ENCODE results near the gene STMN3.
A peak's percentile ranks its signal among the peaks of the same experiment; 100 is the strongest.
"Not testable (repeated sequence)": the region's sequence is repeated elsewhere in the genome, so short reads cannot be mapped to it uniquely, and the experiment has no call there.

Gene STMN3

DNA sequence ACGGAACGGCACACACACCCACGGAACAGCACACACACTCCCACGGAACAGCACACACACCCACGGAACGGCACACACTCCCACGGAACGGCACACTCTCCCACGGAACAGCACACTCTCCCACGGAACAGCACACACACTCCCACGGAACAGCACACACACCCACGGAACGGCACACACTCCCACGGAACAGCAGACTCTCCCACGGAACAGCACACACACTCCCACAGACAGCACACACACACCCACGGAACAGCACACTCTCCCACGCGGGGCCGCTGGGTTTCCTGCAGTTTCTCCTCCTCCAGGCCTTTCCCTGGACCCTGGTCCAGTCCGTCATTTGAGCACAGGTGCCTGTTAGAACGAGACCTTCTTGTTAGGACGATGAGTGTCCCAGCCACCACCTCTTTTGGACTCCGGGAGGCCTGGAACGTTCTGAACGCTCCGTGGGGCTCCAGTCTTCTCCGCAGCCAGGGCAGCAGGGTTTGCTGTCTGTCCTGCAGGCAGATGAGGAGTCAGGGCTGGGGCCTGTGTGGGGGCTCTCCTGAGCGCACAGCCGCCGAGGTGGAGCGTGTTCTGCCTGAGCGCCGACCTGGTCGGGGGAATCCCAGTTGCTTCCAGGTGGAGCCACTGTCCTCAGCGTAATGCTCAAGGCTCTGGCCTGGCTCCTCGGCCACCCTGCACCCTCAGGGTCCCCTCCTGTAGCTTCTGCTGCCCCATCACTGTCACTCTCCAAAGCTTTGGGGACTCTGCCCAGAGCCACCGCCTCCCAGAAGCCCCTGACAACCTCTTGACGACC is 25.6 kb upstream of the STMN3 start:
- DNase-seq (ENCODE audit: low spot score) = no peak

DNA sequence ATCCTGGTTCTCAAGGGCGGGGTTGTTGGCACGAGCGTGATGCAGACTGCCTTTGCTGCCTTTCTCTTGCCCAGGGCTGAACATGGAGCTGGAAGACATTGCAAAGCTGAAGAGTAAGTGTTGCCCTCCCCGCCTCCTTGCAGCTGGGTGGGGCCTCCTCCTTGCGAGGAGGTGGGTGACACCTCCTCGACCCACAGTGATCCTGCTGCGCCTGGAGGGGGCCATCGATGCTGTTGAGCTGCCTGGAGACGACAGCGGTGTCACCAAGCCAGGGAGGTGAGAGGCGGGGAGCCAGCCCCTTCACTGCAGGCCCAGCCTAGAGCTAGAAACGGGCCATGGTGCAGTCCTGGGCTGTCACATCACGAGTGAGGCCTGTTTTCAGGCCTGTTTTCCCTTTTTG is 24.8 kb upstream of the STMN3 start:
- no peak for DNase-seq (ENCODE audit: low spot score)

DNA sequence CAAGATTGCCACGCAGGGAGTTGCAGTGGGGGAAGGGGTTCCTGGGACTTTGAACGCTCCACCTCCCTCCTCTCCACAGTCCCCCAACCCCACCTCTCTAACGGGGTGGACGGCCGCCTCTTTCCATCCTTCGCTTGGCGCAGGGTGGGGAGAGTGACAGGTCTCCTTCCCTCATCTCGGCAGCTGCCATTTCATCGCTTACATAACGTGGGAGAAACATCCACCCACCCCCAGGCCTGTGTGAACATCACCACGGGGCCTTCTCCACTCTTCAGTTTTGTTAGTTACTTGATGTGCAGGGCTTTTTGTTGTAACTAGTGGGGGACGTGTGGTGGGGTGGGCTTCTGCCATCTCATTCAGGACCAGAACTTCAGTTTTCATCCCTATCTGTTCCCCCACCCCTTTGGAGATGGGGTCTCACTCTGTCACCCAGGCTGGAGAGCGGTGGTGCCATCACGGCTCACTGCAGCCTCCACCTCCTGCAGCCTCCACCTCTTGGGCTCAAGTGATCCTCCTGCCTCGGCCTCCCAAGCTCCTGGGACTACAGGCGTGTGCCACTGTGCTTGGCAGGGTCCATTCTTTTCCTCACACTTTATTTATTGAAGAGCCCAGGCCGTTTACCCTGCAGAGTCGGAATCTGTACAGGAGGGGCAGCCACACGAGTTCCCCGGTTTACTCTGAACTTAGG is 22.6 kb upstream of the STMN3 start:
- no peak for DNase-seq (ENCODE audit: low spot score)

DNA sequence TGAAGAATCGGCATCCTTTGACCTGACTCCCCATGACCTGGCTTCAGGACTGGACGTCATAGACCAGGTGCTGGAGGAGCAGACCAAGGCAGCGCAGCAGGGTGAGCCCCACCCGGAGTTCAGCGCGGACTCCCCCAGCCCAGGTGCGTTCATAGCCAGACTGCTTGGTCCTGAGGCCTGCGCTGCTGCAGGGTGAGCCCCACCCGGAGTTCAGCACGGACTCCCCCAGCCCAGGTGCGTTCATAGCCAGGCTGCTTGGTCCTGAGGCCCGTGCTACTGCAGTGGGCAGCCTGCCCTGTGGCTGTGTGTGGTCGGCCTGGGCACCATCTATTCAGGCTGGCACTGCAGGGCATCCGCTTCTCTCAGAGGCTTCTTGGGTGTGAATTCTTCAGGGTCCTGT is 20.7 kb upstream of the STMN3 start:
- DNase-seq (ENCODE audit: low spot score) = no peak

DNA sequence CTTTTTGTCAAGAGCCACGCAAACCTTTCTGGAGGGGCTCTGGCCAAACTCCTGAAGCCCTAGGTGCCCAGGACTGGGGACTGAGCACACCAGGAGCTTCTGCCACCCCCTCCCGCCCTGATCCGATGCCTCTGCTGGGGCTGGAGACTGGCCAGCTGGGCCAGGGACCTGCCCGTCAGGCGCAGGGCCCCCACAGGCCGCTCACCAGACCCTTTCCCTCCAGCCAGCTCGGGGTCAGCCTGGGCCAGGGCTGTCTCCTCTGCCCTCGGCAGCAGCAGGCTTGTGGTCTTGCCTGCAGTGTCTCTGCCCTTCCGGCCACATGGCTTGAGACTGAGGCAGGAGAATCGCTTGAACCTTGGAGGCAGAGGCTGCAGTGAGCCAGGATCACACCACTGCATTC is 19.4 kb upstream of the STMN3 start:
- DNase-seq (ENCODE audit: low spot score) = no peak

DNA sequence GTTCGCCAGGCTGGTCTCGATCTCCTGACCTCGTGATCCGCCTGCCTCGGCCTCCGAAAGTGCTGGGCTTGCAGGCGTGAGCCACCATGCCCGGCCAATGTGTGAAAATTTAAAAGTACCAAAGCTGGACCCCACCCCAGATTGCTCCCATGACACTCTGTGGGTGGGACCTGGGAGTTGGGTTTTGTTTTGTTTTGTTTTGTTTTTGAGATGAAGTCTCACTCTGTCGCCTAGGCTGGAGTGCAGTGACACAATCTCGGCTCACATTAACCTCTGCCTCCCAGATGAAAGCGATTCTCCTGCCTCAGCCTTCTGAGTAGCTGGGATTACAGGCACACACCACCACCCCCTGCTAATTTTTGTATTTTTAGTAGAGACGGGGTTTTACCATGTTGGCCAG is 18.5 kb upstream of the STMN3 start:
- not testable (repeated sequence) for DNase-seq (ENCODE audit: low spot score)

DNA sequence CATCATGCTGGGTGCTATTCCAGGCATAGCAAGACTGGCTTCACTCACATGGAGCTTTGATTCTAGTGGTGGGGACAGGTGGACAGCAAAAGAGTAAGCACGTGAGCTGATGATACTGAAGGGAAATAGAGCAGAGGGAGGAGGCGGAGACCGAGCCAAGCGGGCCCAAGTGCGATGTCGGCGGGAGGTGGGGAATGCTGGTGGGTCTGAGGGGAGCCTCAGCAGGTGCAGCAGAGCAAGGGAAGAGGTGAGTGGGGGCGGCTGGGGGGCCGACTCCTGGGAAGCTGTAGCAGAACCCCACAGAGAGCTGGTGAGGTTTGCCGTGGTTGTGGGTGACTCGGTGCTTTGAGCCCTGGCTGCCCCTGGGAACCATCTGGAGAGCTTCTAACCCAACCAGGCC is 15.1 kb upstream of the STMN3 start:
- no peak for DNase-seq (ENCODE audit: low spot score)

DNA sequence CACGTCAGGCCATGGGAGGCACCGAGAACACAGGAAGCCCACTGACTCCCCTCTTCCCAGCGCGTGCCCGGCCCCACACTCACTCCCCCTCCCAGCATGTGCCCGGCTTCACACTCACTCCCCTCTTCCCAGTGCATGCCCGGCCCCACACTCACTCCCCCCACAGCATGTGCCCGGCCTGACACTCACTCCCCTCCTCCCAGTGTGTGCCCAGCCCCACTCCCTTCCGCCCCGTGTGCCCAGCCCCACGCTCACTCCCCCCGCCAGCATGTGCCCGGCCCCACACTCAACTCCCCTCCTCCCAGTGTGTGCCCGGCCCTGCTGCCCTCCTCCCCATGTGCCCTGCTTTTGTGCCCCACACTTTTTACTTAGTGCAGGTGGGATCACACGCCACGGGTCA is 14.6 kb upstream of the STMN3 start:
- DNase-seq (ENCODE audit: low spot score) = no peak

DNA sequence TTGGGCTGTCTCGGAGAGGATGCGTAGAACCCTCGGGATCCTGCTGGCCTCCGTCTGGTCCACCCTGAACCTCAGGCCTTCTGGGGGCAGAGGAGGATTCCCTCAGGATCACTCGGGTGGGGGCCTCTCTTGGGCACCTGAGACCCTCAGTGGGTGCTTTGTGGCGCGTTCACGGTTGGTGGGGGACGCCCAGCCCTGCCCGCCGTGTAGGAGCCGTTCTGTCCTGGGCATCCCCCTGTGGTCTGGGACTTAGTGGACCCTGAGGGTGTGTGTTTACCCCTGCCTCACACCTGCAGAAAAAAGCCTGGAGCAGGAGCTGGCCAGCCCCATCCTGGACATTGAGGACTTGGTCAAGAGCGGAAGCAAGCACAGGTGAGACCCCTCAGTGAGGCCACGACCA is 12.5 kb upstream of the STMN3 start:
- DNase-seq (ENCODE audit: low spot score) = no peak

DNA sequence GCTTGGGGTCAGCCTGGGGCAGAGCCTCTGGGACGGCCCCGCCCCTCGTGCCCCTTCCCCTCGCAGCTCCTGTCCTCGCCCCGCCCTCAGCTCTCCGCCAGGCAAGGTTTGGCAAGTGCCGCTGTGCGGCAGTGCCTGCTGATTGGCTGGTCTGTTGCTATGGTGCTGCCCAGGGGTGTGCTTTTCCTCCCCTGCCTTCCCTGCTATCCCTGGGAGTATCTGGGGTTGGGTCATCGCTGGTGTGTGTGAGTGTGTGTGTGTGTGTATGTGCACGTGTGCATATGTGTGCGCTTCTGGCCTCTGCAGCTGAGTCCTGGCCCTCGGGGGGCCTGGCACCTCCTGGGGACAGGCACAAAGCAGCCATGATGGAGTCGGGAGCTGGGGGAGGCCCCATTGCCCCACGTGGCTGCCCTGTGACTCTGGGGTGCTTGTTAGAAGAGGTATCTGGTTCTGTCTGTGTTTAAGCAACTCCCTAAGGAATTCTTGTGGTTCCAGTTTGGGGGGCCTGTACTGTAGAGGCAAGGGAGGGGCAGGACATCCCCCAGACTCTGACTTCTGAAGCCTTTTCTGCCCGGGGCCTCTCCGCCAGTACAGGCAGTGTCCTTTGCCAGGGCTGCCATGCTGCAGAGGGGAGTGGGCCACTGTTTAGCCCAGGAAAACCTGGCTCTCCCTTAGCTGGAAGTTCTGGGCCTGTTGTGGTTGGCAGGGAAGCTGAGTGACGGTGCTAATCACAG is 11.8 kb upstream of the STMN3 start:
- DNase-seq (ENCODE audit: low spot score) = no peak

DNA sequence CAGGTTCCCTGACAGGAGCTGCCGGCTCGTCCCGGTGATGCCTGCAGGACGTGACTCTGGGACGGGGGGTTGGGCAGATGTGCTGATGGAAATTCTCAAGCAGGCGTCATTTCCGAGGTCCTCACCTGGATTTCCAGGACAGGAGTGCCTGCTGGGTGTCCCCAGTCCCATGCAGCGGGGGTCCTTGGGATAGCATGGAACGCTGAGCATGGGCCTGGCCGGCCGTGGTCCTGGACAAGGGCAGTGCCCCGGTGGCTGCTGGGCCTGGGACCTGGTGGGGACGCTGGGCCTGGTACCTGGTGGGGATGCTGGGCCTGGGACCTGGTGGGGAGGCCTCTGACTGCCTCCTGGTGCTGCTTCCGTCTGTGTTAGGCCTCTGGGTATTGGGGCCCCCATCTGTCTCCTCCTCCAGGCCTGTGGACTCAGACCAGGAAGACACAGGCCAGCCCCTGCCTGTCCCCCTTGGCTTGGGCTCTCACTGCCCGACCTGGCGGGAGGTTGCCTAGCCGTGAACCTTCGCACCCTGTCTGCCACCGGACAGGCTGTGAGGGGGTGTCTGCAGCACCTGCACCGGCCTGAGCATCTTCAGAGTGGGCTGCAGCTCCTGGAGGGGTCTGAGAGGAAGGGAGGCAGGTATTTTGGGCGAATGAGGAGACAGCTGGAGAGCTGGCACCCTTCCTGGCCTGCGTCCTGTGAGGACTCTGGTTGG is 11.1 kb upstream of the STMN3 start:
- DNase-seq (ENCODE audit: low spot score) = no peak

DNA sequence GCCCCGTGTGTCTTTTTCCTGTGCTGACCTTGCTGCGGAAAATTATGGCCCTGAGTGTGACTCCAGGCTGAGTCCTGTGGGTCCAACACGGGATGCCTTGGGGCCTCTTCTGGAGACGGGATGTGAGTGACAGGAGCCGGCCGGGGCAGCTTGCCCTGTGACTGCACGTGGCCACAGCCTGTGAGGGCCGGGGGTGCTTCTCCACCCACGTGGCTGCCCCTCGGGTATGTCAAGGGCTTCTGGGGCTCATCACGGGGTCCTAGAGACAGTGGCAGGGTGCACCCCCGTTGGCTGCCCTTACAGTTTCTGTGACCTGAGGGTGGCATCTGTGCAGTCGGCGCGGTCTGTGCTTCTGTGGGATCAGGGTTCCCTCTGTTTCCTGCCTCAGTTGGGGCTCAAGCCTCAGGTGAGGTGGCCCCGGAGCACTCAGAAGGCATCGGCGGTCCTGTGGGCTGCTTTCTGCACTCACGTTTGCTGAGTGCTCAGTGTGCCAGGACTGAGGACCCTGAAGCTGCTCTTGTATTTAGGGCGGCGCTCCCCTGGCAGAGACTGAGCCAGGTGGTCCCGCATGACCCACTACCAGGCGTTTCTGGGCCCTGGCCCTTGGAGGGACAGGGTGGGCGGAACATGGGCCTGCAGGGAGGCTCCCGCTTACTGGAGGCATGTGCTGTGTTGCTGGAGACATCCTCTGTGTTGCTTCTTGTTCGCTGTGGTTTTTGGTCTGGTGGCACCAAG is 10.3 kb upstream of the STMN3 start:
- no peak for DNase-seq (ENCODE audit: low spot score)

DNA sequence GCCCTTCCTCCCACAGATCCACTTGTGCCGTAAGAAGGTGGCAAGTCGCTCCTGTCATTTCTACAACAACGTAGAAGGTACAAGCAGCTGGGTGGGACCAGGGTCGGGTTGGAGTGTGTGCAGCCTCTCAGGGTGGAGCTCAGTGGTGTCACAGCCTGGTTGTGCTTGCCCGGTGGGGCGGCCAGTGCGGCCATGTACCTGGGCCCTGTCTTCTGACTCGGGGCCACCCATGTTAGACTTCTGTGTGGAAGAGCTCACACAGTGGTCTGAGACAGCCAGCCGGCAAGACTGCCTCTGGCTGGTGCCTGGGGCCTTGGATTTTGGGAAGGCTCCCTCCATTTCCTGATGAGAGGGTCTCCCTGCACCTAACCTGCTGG is 9.6 kb upstream of the STMN3 start:
- DNase-seq (ENCODE audit: low spot score) = no peak

DNA sequence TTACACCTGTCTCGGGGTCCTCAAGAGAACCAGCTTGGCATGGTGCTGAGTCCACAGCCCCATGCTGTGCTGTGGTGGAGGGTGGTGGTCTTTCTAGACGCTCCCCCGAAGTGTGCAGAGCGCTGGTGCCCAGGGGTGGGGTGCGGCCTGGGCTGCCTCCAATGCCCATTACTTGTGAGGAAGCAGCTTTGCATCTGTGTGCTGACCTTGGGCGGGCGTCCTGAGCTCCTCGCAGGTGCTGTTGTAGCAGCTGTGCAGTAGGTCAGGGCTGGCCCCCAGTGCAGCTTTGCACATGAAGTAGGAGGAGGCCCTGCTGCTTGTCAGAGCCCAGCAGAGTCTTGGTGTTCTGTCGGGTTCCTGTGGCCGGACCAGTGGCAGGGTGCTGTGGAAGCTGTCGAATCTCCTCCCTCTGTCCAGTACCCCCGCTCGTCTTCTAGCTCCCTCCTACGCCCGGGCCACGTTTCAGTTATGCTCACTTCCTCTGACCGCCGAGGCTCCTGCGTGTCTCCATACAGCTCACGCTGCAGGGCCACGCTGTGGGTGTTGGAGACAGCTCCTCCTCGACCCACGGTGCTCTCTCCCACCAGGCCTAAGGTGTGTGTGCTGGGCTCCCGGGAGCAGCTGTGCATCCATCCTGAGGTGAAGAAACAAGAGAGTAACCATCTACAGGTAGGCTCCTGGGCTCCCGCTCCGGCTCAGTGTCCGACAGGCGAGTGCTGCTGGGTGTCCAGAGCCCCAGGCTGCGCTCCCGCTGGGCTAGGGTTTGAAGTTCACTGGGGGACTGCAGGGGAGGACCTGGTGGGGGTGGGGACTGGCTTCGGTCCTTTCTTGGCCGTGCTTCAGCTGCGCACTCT is 9.0 kb upstream of the STMN3 start:
- no peak for DNase-seq (ENCODE audit: low spot score)

DNA sequence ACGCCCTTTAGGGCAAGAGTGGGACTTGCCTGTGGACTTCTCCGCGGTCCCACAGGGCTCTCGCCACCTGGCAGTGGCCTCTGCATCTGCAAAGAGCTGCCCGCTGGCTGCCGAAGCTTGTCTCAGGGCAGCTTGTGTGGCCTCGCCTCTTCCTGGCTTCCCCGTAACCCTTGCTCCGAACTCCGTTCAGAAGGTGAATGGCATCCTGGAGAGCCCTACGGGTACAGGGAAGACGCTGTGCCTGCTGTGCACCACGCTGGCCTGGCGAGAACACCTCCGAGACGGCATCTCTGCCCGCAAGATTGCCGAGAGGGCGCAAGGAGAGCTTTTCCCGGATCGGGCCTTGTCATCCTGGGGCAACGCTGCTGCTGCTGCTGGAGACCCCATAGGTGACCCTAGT is 7.9 kb upstream of the STMN3 start:
- DNase-seq (ENCODE audit: low spot score) = no peak

DNA sequence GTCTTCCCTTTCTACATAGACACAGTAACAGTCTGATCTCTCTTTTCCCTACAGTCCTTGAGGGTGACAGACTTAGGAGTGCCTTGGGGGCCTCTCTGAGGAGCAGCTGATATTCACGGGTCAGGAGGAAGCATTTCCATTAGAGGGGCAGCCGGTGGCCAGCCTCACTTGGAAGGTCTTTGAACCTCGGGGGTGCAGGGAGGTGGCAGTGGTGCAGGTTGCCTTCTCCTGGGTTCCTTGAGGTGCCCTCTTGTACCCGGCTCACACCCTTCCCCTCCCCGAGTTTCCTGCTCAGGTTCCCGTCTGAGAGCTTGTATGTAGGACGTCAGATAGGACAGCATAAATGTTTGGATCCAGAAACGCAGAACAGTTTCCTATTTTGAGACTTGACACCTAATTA is 7.4 kb upstream of the STMN3 start:
- no peak for DNase-seq (ENCODE audit: low spot score)

DNA sequence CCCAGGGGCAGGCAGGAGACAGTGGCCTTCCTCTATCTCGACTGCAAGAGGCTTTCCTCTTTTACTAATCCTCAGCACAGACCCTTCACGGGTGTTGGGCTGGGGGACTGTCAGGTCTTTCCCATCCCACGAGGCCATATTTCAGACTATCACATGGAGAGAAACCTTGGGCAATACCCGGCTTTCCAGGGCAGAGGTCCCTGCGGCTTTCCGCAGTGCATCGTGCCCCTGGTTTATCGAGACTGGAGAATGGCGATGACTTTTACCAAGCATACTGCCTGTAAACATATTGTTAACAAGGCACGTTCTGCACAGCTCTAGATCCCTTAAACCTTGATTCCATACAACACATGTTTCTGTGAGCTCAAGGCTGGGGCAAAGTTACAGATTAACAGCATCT is 7.0 kb upstream of the STMN3 start:
- DNase-seq (ENCODE audit: low spot score) = not testable (repeated sequence)

DNA sequence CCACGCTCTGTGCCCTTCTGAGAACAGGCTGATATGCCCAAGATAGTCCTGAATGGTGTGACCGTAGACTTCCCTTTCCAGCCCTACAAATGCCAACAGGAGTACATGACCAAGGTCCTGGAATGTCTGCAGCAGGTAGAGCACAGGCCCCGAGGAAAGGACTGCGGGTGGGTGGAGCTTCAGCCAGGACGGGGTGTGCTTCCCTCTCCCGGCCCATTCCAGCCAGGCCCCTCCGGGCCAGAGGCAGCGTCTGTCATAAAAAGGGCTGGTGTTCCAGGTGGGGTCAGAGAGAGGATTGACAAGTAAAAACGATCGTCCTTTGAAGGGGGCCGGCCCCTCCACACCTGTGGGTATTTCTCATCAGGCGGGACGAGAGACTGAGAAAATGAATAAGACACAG is 6.1 kb upstream of the STMN3 start:
- no peak for DNase-seq (ENCODE audit: low spot score)

DNA sequence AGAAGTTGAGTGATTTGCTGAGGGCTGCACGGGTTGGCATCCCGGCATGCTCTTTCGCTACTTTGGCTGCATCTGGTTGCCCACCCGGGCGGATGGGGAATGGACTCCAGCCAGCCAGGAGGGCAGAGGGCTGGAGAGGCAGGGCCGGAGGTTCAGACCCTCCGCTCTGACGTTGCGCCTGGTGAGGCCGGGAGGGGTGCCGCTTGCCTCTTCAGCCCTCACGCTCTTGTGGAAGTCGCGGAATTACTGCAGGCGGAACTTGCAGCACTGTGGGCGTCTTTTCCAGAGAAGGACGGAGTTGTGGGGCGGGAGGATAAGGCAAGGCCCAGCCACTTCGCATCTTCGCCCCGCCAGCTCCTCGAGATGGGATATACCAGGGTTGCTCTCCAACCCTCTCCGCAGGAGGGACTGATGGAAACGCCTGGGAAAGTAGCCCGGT is 5.5 kb upstream of the STMN3 start:
- DNase-seq (ENCODE audit: low spot score) = no peak

DNA sequence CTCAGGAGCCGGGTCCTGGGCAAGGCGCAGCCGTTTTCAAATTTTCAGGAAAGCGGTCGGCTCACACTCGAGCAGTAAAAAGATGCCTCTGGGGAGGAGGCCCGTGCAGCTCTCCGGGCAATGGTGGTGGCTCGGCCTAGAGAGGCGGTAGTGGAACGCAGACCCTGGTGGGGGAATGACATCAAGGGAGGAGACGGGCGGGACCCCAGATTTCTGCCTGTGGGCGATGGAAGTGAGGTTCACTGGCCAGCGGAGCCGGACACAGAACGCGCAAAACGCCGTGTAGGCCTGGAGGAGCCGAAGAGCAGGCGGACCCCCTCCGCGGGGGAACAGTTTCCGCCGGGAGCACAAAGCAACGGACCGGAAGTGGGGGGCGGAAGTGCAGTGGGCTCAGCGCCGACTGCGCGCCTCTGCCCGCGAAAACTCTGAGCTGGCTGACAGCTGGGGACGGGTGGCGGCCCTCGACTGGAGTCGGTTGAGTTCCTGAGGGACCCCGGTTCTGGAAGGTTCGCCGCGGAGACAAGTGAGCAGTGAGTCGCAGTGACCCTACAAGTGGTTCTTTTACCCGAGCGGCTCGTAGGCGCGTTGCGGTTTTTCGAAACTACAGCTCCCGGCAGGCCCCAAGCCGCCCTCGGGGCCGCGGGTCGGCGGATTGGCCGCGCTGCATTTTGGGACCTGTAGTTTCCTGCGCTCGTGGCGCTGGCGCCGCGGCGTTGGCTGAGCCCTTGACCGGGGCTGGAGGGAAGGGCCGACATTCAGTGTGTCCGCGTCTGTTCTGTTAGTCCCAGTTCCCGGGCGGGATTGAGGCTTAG is 4.9 kb upstream of the STMN3 start, which contains the start of gene RTEL1:
RTEL1 (plus strand) TSS at position 376 of the 812 bp plus-strand sequence. CDS start 1,091 bp downstream, outside the sequence.
- DNase-seq (ENCODE audit: low spot score) = peak; percentile 90

Data from globus pallidus (tissue), 1 donor.